Sigmoid colon (tissue), 4 donors: ENCODE measurements around the gene MTA1.

Source experiments
- CTCF ChIP-seq, 4 experiments: fragments of 450-650 bp in 3 of 4; fragments of 200-600 bp in 1 of 4; IDR thresholded peaks; one replicate each; pipeline ENCODE4 v1.5.1; 2016 to 2019; ENCODE audit warnings: antibody characterized with exemption in 4 of 4, mild to moderate bottlenecking in 3 of 4, moderate library complexity in 2 of 4
- EP300 ChIP-seq, 4 donors: sonication (generic); formaldehyde crosslinking; IDR thresholded peaks; one replicate each; pipeline ENCODE4 v1.6.1; 2017; ENCODE audit warnings: antibody characterized with exemption in 4 of 4
- POLR2A ChIP-seq, 2 donors: fragments of 450-650 bp; IDR thresholded peaks; one replicate each; pipeline ENCODE4 v1.6.1; 2016; ENCODE audit warnings: antibody characterized with exemption in 2 of 2, mild to moderate bottlenecking in 2 of 2, moderate library complexity in 2 of 2
- POLR2AphosphoS5 ChIP-seq, 4 donors: sonication (generic); formaldehyde crosslinking; IDR thresholded peaks; one replicate each; pipeline ENCODE4 v1.6.1; 2017; ENCODE audit warnings: antibody characterized with exemption in 4 of 4

- TF ChIP-seq POLR2A (IDR thresholded peaks at IDR 0.05) (no peak), CTCF (IDR thresholded peaks at IDR 0.05) (no peak), POLR2AphosphoS5 (IDR thresholded peaks at IDR 0.05) (no peak), EP300 (IDR thresholded peaks at IDR 0.05) (no peak)
These were observed 33.8 kb upstream of the MTA1 start for GRCh38 chr14:105385698-105386365.
